HL-60 (cell line): ENCODE results near the gene CNST.

Source experiments
- DNase-seq, 2 experiments: peaks; one replicate each; pipeline ENCODE4 v3.0.0-alpha.2; 2010 to 2020; ENCODE audit warnings: low read depth in 1 of 2, low spot score in 1 of 2
- H3K27ac ChIP-seq: fragments of 250-450 bp; sonication (Bioruptor Pico); replicated peaks from 2 replicates; pipeline ENCODE4 v1.5.1; 2020; ENCODE audit warnings: mild to moderate bottlenecking, moderate library complexity
- H3K27me3 ChIP-seq: fragments of 250-450 bp; sonication (Bioruptor Pico); 2 replicates; pipeline ENCODE4 v1.5.1; 2021; ENCODE audit warnings: mild to moderate bottlenecking, moderate library complexity; ENCODE audit not compliant: insufficient read depth, poor library complexity, severe bottlenecking
- H3K4me3 ChIP-seq: replicated peaks from 2 replicates; pipeline ENCODE4 v1.5.1; 2011; ENCODE audit warnings: mild to moderate bottlenecking, control low read depth, low read length; ENCODE audit not compliant: insufficient read depth
- CTCF ChIP-seq: IDR thresholded peaks from one replicate; pipeline ENCODE4 v1.5.1; 2011; ENCODE audit warnings: low read length, control low read depth, inconsistent platforms; ENCODE audit not compliant: insufficient read depth
- GABPA ChIP-seq: IDR thresholded peaks from 2 replicates; pipeline ENCODE4 v1.6.1; 2012; ENCODE audit warnings: low read depth
- POLR2AphosphoS5 ChIP-seq: IDR thresholded peaks from 2 replicates; pipeline ENCODE4 v1.6.1; 2012; ENCODE audit warnings: low read depth
- REST ChIP-seq: IDR thresholded peaks from 2 replicates; pipeline ENCODE4 v1.6.1; 2012; ENCODE audit warnings: low read depth; ENCODE audit not compliant: insufficient replicate concordance
- SPI1 ChIP-seq: IDR thresholded peaks from 2 replicates; pipeline ENCODE4 v1.6.1; 2012; ENCODE audit warnings: low read depth, mild to moderate bottlenecking, borderline replicate concordance

CNST gene

DNA sequence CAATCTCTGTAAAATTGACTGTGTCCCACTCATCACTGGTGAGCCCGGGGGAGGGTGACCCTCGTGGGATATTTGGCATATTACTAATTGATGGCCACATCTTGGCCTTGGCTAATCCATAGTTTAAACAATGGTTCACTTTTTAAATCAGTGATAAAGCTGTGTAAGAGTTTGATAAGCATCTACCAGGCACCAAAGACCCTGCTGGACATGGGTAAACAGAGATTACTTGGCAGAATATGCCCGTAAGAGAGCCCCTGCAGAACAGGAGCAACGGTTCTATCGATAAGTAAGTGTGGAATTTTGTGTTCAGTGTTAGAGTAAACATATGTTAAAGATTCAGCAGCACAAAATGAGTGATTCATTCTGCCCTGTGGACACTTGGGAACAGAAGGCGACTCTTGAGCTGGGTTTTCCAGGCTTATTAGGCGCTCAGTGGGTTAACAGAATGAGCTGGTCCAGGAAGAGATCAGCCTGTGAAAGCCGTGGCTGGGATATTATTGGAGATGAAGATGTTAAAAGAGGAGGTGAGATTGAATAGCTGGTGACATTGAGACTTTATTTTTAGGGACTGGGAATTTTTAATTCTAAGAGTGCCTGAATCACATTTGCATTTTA is 55.9 kb downstream of the CNST start:
- no peak overlapping the region for H3K27ac ChIP-seq
- no peak for TF ChIP-seq CTCF
- TF ChIP-seq SPI1: no peak
- TF ChIP-seq GABPA: no peak
- no peak for TF ChIP-seq POLR2AphosphoS5
- no peak for TF ChIP-seq REST
- no peak overlapping the region for H3K4me3 ChIP-seq
- H3K27me3 ChIP-seq: no peaks in the 10 kb centered on the region
- no peak for DNase-seq

GRCh38 chr1:246624091-246624490 is 57.8 kb downstream of the CNST start:
- TF ChIP-seq POLR2AphosphoS5 (no peak), CTCF (no peak), GABPA (no peak), REST (no peak)
- no peaks in the 10 kb centered on the region for H3K27me3 ChIP-seq
- no peak overlapping the region for H3K4me3 ChIP-seq
- no peak overlapping the region for H3K27ac ChIP-seq
- DNase-seq: no peak

DNA sequence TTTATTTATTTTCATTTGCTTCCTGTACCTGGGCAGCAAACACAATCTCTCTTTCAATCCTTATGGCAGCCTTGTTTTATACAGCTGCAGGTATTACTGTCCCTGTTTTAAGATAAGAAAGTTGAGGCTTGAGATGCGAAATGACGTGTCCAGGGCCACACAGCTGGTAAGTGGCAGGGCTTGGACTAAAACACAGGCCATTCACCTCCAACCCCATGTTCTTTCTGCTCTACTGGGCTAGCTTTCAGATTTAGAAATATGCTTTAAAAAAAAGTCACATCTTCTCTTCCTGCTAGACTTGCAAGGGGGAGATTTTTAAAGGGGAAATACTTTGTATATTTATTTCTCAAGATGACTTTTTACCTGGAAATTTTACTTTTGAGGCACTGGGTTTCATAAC is 62.8 kb downstream of the CNST start:
- no peak overlapping the region for H3K4me3 ChIP-seq
- no peak for DNase-seq
- no peak overlapping the region for H3K27ac ChIP-seq
- TF ChIP-seq CTCF (no peak), SPI1 (no peak), REST (no peak), GABPA (no peak), POLR2AphosphoS5 (no peak)
- no peaks in the 10 kb centered on the region for H3K27me3 ChIP-seq
